GM12878 (cell line): ENCODE results near the gene ZNF618. TPM values are rescaled to one million over a fixed set of nuclear protein-coding genes. Genes with fewer than 3 reads are reported as not detected.

ENCODE experiments used
- ATAC-seq: fragments of 200-7000 bp; cut with Tn5 transposase; 3 replicates; pipeline ENCODE4 v1.9.1; 2020; ENCODE audit warnings: mild to moderate bottlenecking, moderate library complexity
- BruUV-seq: library from RNA; stranded (reverse); fragments of 400-500 nt; replicated peaks from 2 replicates; lab custom pipeline; 2021; lab: Mats Ljungman, UMichigan
- CTCF ChIA-PET: fragments of 300-600 bp; sonication (Branson Sonifier 250); formaldehyde crosslinking; extraction: SDS; loops from one replicate; lab custom pipeline; 2021; ENCODE audit warnings: inconsistent platforms; lab: Yijun Ruan, JAX
- POLR2A ChIA-PET: fragments of 350-600 bp; formaldehyde crosslinking; extraction: SDS; loops from one replicate; lab custom pipeline; 2021; ENCODE audit warnings: inconsistent platforms; lab: Charles Lee
- RAD21 ChIA-PET: fragments of 300-600 bp; sonication (Branson Sonifier 250); formaldehyde crosslinking; loops from one replicate; lab custom pipeline; 2023; ENCODE audit warnings: antibody characterized with exemption; ENCODE audit not compliant: unreplicated experiment; lab: Charles Lee
- SMC1A ChIA-PET: fragments of 300-600 bp; sonication (Branson Sonifier 250); formaldehyde crosslinking; loops from one replicate; lab custom pipeline; 2023; ENCODE audit not compliant: unreplicated experiment, uncharacterized antibody; lab: Charles Lee
- DNase-seq: peaks from one replicate; pipeline ENCODE4 v3.0.0-alpha.2; 2011; ENCODE audit warnings: low read depth, low spot score
- FAIRE-seq: peaks from 3 replicates; lab custom pipeline; 2011; peaks lifted over from hg19 to GRCh38; lab: Jason Lieb, UNC
- H2AFZ ChIP-seq: 2 replicates; pipeline ENCODE4 v1.6.0; 2011; ENCODE audit warnings: low read depth, low read length, control low read depth; ENCODE audit not compliant: control insufficient read depth
- H3K27ac ChIP-seq: 2 replicates; pipeline ENCODE4 v1.5.1; 2011; ENCODE audit warnings: control low read depth; ENCODE audit not compliant: control insufficient read depth, insufficient read depth
- H3K27me3 ChIP-seq, 2 experiments: replicated peaks in 1 of 2; 2 replicates each; pipeline versions ENCODE4 v1.6.0 to v1.6.1; 2011; ENCODE audit warnings: low read length in 1 of 2; ENCODE audit not compliant: control insufficient read depth in 2 of 2, insufficient read depth in 2 of 2
- H3K36me3 ChIP-seq, 2 experiments: 2 replicates each; pipeline ENCODE4 v1.5.1; 2011; ENCODE audit warnings: low read length in 1 of 2; ENCODE audit not compliant: control insufficient read depth in 2 of 2, insufficient read depth in 2 of 2
- H3K4me1 ChIP-seq: 2 replicates; pipeline ENCODE4 v1.6.1; 2011; ENCODE audit warnings: mild to moderate bottlenecking, low read length, moderate library complexity, mixed read lengths; ENCODE audit not compliant: control insufficient read depth, insufficient read depth
- H3K4me2 ChIP-seq: 2 replicates; pipeline ENCODE4 v1.6.0; 2011; ENCODE audit warnings: control low read depth; ENCODE audit not compliant: control insufficient read depth, insufficient read depth
- H3K4me3 ChIP-seq: fragments of 200-600 bp; sonication (generic); 2 replicates; pipeline ENCODE4 v1.5.1; 2016
- H3K79me2 ChIP-seq: 2 replicates; pipeline ENCODE4 v1.6.0; 2011; ENCODE audit warnings: low read length; ENCODE audit not compliant: control insufficient read depth, insufficient read depth
- H3K9ac ChIP-seq: 2 replicates; pipeline ENCODE4 v1.8.0; 2011; ENCODE audit warnings: low read length, control low read depth, mixed read lengths; ENCODE audit not compliant: control insufficient read depth, insufficient read depth
- H3K9me3 ChIP-seq: replicated peaks from 3 replicates; pipeline ENCODE4 v1.5.1; 2011; ENCODE audit warnings: mild to moderate bottlenecking, low read length; ENCODE audit not compliant: control insufficient read depth, insufficient read depth
- H4K20me1 ChIP-seq: 2 replicates; pipeline ENCODE4 v1.6.0; 2011; ENCODE audit not compliant: control insufficient read depth, insufficient read depth
- CEBPB ChIP-seq, 2 experiments: fragments of 150-350 bp in 1 of 2; IDR thresholded peaks; 2 replicates each; pipeline ENCODE4 v1.6.1; 2012 to 2014; ENCODE audit warnings: low read depth in 2 of 2, low read length in 2 of 2, borderline replicate concordance in 1 of 2, inconsistent platforms in 1 of 2
- EP300 ChIP-seq, 2 experiments: fragments of 150-350 bp in 1 of 2; IDR thresholded peaks; 2 replicates each; pipeline ENCODE4 v1.6.1; 2011 to 2012; ENCODE audit warnings: low read depth in 2 of 2, low read length in 2 of 2, borderline replicate concordance in 1 of 2, improper control_type of control experiment in 1 of 2, inconsistent platforms in 1 of 2; ENCODE audit not compliant: control insufficient read depth in 1 of 2
- ESRRA ChIP-seq: IDR thresholded peaks from 2 replicates; pipeline ENCODE4 v1.6.1; 2012; ENCODE audit warnings: mild to moderate bottlenecking, low read length, improper control_type of control experiment
- FOXM1 ChIP-seq: IDR thresholded peaks from 2 replicates; pipeline ENCODE4 v1.6.1; 2012; ENCODE audit warnings: low read depth, mild to moderate bottlenecking, inconsistent platforms, low read length, moderate library complexity
- HDGF ChIP-seq: fragments of 450-650 bp; IDR thresholded peaks from 2 replicates; pipeline ENCODE4 v1.6.1; 2016; ENCODE audit warnings: antibody characterized with exemption
- JUNB ChIP-seq: IDR thresholded peaks from 2 replicates; pipeline ENCODE4 v1.6.1; 2016; ENCODE audit warnings: antibody characterized with exemption, mild to moderate bottlenecking
- NFIC ChIP-seq: IDR thresholded peaks from 2 replicates; pipeline ENCODE4 v1.6.1; 2012; ENCODE audit warnings: low read depth, mild to moderate bottlenecking, inconsistent platforms, low read length, moderate library complexity
- PBX3 ChIP-seq: IDR thresholded peaks from 2 replicates; pipeline ENCODE4 v1.6.1; 2011; ENCODE audit warnings: mild to moderate bottlenecking, low read depth, low read length, moderate library complexity; ENCODE audit not compliant: insufficient replicate concordance
- POLR2A ChIP-seq: IDR thresholded peaks from 2 replicates; pipeline ENCODE4 v1.6.1; 2011; ENCODE audit warnings: low read depth, mild to moderate bottlenecking, low read length
- REST ChIP-seq: IDR thresholded peaks from 2 replicates; pipeline ENCODE4 v1.6.1; 2012; ENCODE audit warnings: mild to moderate bottlenecking, low read depth, low read length
- SIN3A ChIP-seq: IDR thresholded peaks from 2 replicates; pipeline ENCODE4 v1.6.1; 2012; ENCODE audit warnings: low read depth, low read length, improper control_type of control experiment
- SMARCA5 ChIP-seq: fragments of 450-650 bp; IDR thresholded peaks from 2 replicates; pipeline ENCODE4 v1.6.1; 2017; ENCODE audit warnings: mild to moderate bottlenecking
- SMC3 ChIP-seq: IDR thresholded peaks from 2 replicates; pipeline ENCODE4 v1.6.1; 2011; ENCODE audit warnings: low read length, improper control_type of control experiment, borderline replicate concordance
- SPI1 ChIP-seq: IDR thresholded peaks from 2 replicates; pipeline ENCODE4 v1.6.1; 2011; ENCODE audit warnings: low read depth, mild to moderate bottlenecking, low read length, moderate library complexity, borderline replicate concordance; ENCODE audit not compliant: insufficient read depth
- SUZ12 ChIP-seq: fragments of 200-600 bp; sonication (generic); IDR thresholded peaks from one replicate; pipeline ENCODE4 v1.6.1; 2018; ENCODE audit warnings: antibody characterized with exemption, mild to moderate bottlenecking; ENCODE audit not compliant: unreplicated experiment
- YBX1 ChIP-seq: fragments of 450-650 bp; IDR thresholded peaks from 2 replicates; pipeline ENCODE4 v1.6.1; 2016; ENCODE audit warnings: antibody characterized with exemption
- WGBS: methylation state at CpG from one replicate; pipeline ENCODE4 v1.1.6; 2016; ENCODE audit warnings: low lambda C conversion rate; ENCODE audit not compliant: insufficient replicate concordance, insufficient coverage; ENCODE audit errors: missing lambda C conversion rate; 5-methylcytosine and 5-hydroxymethylcytosine counted together
- in situ Hi-C: fragments of 300-500 bp; cut with MboI; formaldehyde crosslinking; loops from 9 replicates; pipeline ENCODE4 v1.14.3; 2018; ENCODE audit warnings: mixed read lengths
- intact Hi-C: fragments of 100-400 bp; cut with micrococcal nuclease; formaldehyde crosslinking; loops from one replicate; pipeline ENCODE4 v1.14.2; 2022; ENCODE audit not compliant: unreplicated experiment
- polyA plus RNA-seq, 11 experiments: library from polyadenylated mRNA; depleted of rRNA in 4 of 11; unstranded in 6 of 11; stranded (reverse) in 5 of 11; fragments of >200 nt; fragmentation: Nextera tagmentation in 4 of 11; fragmentation: Illumina TruSeq in 1 of 11; extraction: Ambion mirVana in 4 of 11; extraction: Trizol in 1 of 11; gene quantifications; 1 replicate in 1 of 11; 2 replicates in 10 of 11; pipeline versions ENCODE4 v1.2.1 to v1.2.3, GENCODE V29; 2011 to 2016; ENCODE audit warnings: inconsistent platforms in 2 of 11, missing spikeins in 2 of 11, low read depth in 1 of 11
- total RNA-seq, 4 experiments: library from RNA; depleted of rRNA in 3 of 4; stranded (reverse); fragments of >200 nt in 3 of 4; fragmentation: Illumina TruSeq in 1 of 4; extraction: Trizol in 1 of 4; gene quantifications; 2 replicates each; pipeline versions ENCODE4 v1.2.1 to v1.2.3, GENCODE V29; 2013 to 2021

Gene ZNF618
- total and polyA plus RNA-seq, 10 of the 15 experiments (the other 5 are each of a cell fraction or from before 2014, with no cell fraction given), result 0.01 to 0.24 (median 0.06) TPM; not detected in 2

- H2AFZ ChIP-seq, result no peak overlapping the region
- ATAC-seq (no peak), DNase-seq (no peak), FAIRE-seq (no peak)
- no peaks in the 10 kb centered on the region for H3K79me2 ChIP-seq
- no peak overlapping the region for H3K4me2 ChIP-seq
- ChIA-PET CTCF (no interaction called here), SMC1A (no interaction called here), RAD21 (no interaction called here), POLR2A (no interaction called here)
- no peak overlapping the region for H3K4me3 ChIP-seq
- TF ChIP-seq ESRRA (no peak), EP300 (IDR thresholded peaks at IDR 0.05; ENCODE audit: borderline replicate concordance in 1 of 2, control insufficient read depth in 1 of 2, low read depth in 2 of 2, low read length in 2 of 2) (no peak), SPI1 (no peak), SIN3A (no peak), POLR2A (no peak), SMC3 (no peak), FOXM1 (no peak)
- in situ Hi-C loops, result no loop called here
- no peaks in the 10 kb centered on the region for H4K20me1 ChIP-seq
- no peaks in the 10 kb centered on the region for H3K27me3 ChIP-seq
- WGBS, result 0% methylated on average over 1 of the region's 1 CpG
- no TSS peak for BruUV-seq
- H3K9ac ChIP-seq, result no peak overlapping the region
- H3K36me3 ChIP-seq, result no peaks in the 10 kb centered on the region
- H3K4me1 ChIP-seq, result no peaks in the 10 kb centered on the region
- H3K27ac ChIP-seq, result no peak overlapping the region
- intact Hi-C loops, result no loop called here
- no peaks in the 10 kb centered on the region; the same call in 2 of the 3 replicates for H3K9me3 ChIP-seq
Observed at GRCh38 chr9:113828221-113828620, 47.9 kb upstream of the ZNF618 start.

- in situ Hi-C loops, result no loop called here
- Histone ChIP-seq H2AFZ (no peak overlapping the region), H3K9me3 (no peaks in the 10 kb centered on the region; the same call in 2 of the 3 replicates), H4K20me1 (no peaks in the 10 kb centered on the region), H3K27me3 (no peaks in the 10 kb centered on the region), H3K36me3 (no peaks in the 10 kb centered on the region), H3K27ac (no peak overlapping the region), H3K4me3 (no peak overlapping the region), H3K9ac (no peak overlapping the region), H3K4me2 (no peak overlapping the region), H3K79me2 (no peaks in the 10 kb centered on the region), H3K4me1 (no peaks in the 10 kb centered on the region)
- ChIA-PET POLR2A (no interaction called here), RAD21 (no interaction called here), SMC1A (no interaction called here), CTCF (no interaction called here)
- FAIRE-seq (no peak), DNase-seq (no peak), ATAC-seq (no peak)
- WGBS, result 81% methylated on average over 3 of the region's 3 CpGs
- intact Hi-C loops, result no loop called here
- no TSS peak for BruUV-seq
- TF ChIP-seq PBX3, result no peak
- no peak for TF ChIP-seq CEBPB (IDR thresholded peaks at IDR 0.05; ENCODE audit: borderline replicate concordance in 1 of 2, low read depth in 2 of 2, low read length in 2 of 2)
- no peak for TF ChIP-seq YBX1
- no peak for TF ChIP-seq SUZ12
- no peak for TF ChIP-seq JUNB
- TF ChIP-seq SMARCA5, result no peak
- no peak for TF ChIP-seq REST
- TF ChIP-seq HDGF, result no peak
- no peak for TF ChIP-seq NFIC
Observed at GRCh38 chr9:113837334-113837733, 38.8 kb upstream of the ZNF618 start.
